ENCODE data around the gene ADAMTS8. TPM values are rescaled to one million over a fixed set of nuclear protein-coding genes. Genes with fewer than 3 reads are reported as not detected.

The ADAMTS8 gene
- total and polyA plus RNA-seq, 2 donors (not counting 3 experiments of a cell fraction or from before 2014, with no cell fraction given): not detected

- FAIRE-seq: no peak
- DNase-seq (ENCODE audit: low read depth, low spot score): no peak
- H3K27ac ChIP-seq (ENCODE audit: insufficient read depth, low read depth, low read length): no peak overlapping the region
- no peaks in the 10 kb centered on the region for H3K36me3 ChIP-seq (ENCODE audit: control insufficient read depth in 2 of 2, extremely low read depth in 1 of 2, insufficient read depth in 2 of 2, low read length in 2 of 2)
- H2AFZ ChIP-seq (ENCODE audit: low read depth, low read length): no peak overlapping the region
- no peak overlapping the region for H3K4me3 ChIP-seq (replicated peaks in 1 of 3; ENCODE audit: insufficient read depth in 1 of 3, low read depth in 1 of 3, low read length in 3 of 3)
- TF ChIP-seq EZH2 (IDR thresholded peaks at IDR 0.05; ENCODE audit: borderline replicate concordance, low read depth, low read length, severe bottlenecking): no peak
- no peak for TF ChIP-seq CTCF (IDR thresholded peaks at IDR 0.05; ENCODE audit: extremely low read depth in 1 of 2, insufficient read depth in 1 of 2, low read depth in 1 of 2, low read length in 2 of 2)
- TF ChIP-seq JUN (IDR thresholded peaks at IDR 0.05; ENCODE audit: borderline replicate concordance, insufficient read depth, insufficient read length, low read depth): no peak
- TF ChIP-seq POLR2A (IDR thresholded peaks at IDR 0.05; ENCODE audit: low read depth, low read length): no peak
- no peak for TF ChIP-seq MYC (IDR thresholded peaks at IDR 0.05; ENCODE audit: low read depth, low read length)
- no peak for TF ChIP-seq POLR2AphosphoS5 (IDR thresholded peaks at IDR 0.05; ENCODE audit: insufficient read depth, low read depth, low read length)
- no peak for TF ChIP-seq GATA2 (IDR thresholded peaks at IDR 0.05; ENCODE audit: insufficient read depth, insufficient read length, low read depth, low read length)
- no peak for TF ChIP-seq FOS (IDR thresholded peaks at IDR 0.05; ENCODE audit: borderline replicate concordance, insufficient read depth, low read length)
- no peak for TF ChIP-seq MAX (IDR thresholded peaks at IDR 0.05; ENCODE audit: insufficient read depth, insufficient read length)
- no TSS peak for BruUV-seq (replicated peaks)
- CTCF ChIA-PET: interaction anchor here (0.7 to 1.3 kb wide), 2 partner anchors 41 to 177 kb away, joined by 3 read pairs; no protein-coding TSS in a partner anchor
- no peaks in the 10 kb centered on the region for H3K4me1 ChIP-seq (ENCODE audit: control insufficient read depth, extremely low read depth, insufficient read depth, low read length)
- dilution Hi-C loops (cut with MboI; ENCODE audit: extremely low pct_ligation_motif_present, low sequenced_read_pairs) (no loop called here), intact Hi-C loops (cut with micrococcal nuclease) (no loop called here)
- no peaks in the 10 kb centered on the region for H3K79me2 ChIP-seq (ENCODE audit: control insufficient read depth, insufficient read depth, low read length)
- POLR2A ChIA-PET: no interaction called here
- no peak overlapping the region for H3K9ac ChIP-seq (replicated peaks; ENCODE audit: extremely low read depth, insufficient read depth, low read length)
- H3K9me3 ChIP-seq (replicated peaks; ENCODE audit: control insufficient read depth, insufficient read depth, low read length): no peaks in the 10 kb centered on the region
- no peak overlapping the region for H3K4me2 ChIP-seq (ENCODE audit: insufficient read depth, low read length)
- no peaks in the 10 kb centered on the region for H3K27me3 ChIP-seq (ENCODE audit: control insufficient read depth in 2 of 2, insufficient read depth in 2 of 2, low read length in 2 of 2)
- no peaks in the 10 kb centered on the region for H3K9me1 ChIP-seq (replicated peaks; ENCODE audit: control insufficient read depth, extremely low read depth, insufficient read depth, low read length)
- H4K20me1 ChIP-seq (replicated peaks; ENCODE audit: control insufficient read depth, extremely low read depth, insufficient read depth, low read length): no peaks in the 10 kb centered on the region
These were observed 39.0 kb downstream of the ADAMTS8 start for GRCh38 chr11:130389335-130389935.

All from endothelial cell of umbilical vein (primary cell).